HepG2 (cell line): ENCODE data around the gene FLT3LG. TPM values are rescaled to one million over a fixed set of nuclear protein-coding genes. Genes with fewer than 3 reads are reported as not detected.
A peak's percentile ranks its signal among the peaks of the same experiment; 100 is the strongest.

ENCODE experiments used
- CC2D1A ChIP-seq: sonication (generic); formaldehyde crosslinking; IDR thresholded peaks from 2 replicates; pipeline ENCODE4 v1.8.1; 2023; ENCODE audit warnings: mild to moderate bottlenecking, missing genetic modification reagents
- CHD2 ChIP-seq: IDR thresholded peaks from 2 replicates; pipeline ENCODE4 v1.6.1; 2011; ENCODE audit warnings: low read depth, low read length, improper control_type of control experiment
- CREB1 ChIP-seq, 2 experiments: fragments of 450-650 bp in 1 of 2; IDR thresholded peaks; 2 replicates each; pipeline ENCODE4 v1.6.1; 2016 to 2017; ENCODE audit warnings: control low read depth in 1 of 2, mild to moderate bottlenecking in 1 of 2, missing compliant biosample characterization in 1 of 2, missing genetic modification characterization in 1 of 2
- DNMT3B ChIP-seq: conservative IDR thresholded peaks from 2 replicates; pipeline ENCODE4 v1.6.1; 2016; ENCODE audit warnings: missing biosample characterization, control low read depth
- EEA1 ChIP-seq: sonication (generic); formaldehyde crosslinking; IDR thresholded peaks from 2 replicates; pipeline ENCODE4 v1.5.1; 2020; ENCODE audit warnings: mild to moderate bottlenecking, missing genetic modification reagents, borderline replicate concordance
- MAZ ChIP-seq, 2 experiments: sonication (generic) in 1 of 2; formaldehyde crosslinking in 1 of 2; IDR thresholded peaks; 2 replicates each; pipeline versions ENCODE4 v1.5.0 to v1.6.1; 2012 to 2020; ENCODE audit warnings: low read depth in 2 of 2, mild to moderate bottlenecking in 2 of 2, borderline replicate concordance in 1 of 2, improper control_type of control experiment in 1 of 2, low read length in 1 of 2, missing genetic modification reagents in 1 of 2, moderate library complexity in 1 of 2
- MEIS1 ChIP-seq: sonication (generic); formaldehyde crosslinking; IDR thresholded peaks from 2 replicates; pipeline ENCODE4 v1.9.0; 2021; ENCODE audit warnings: mild to moderate bottlenecking, missing genetic modification reagents, moderate library complexity, borderline replicate concordance
- REPIN1 ChIP-seq: sonication (generic); formaldehyde crosslinking; IDR thresholded peaks from 2 replicates; pipeline ENCODE4 v1.8.0; 2022; ENCODE audit warnings: missing genetic modification reagents, low read depth, mild to moderate bottlenecking, borderline replicate concordance
- RORA ChIP-seq: sonication (generic); formaldehyde crosslinking; IDR thresholded peaks from 2 replicates; pipeline ENCODE4 v1.5.0; 2020; ENCODE audit warnings: mild to moderate bottlenecking, missing genetic modification reagents, moderate library complexity
- ZNF138 ChIP-seq: sonication (generic); formaldehyde crosslinking; IDR thresholded peaks from 2 replicates; pipeline ENCODE4 v1.5.0; 2020; ENCODE audit warnings: mild to moderate bottlenecking, low read depth, missing genetic modification reagents
- ZNF329 ChIP-seq: sonication (generic); formaldehyde crosslinking; IDR thresholded peaks from 2 replicates; pipeline ENCODE4 v1.9.0; 2021; ENCODE audit warnings: low read depth, mild to moderate bottlenecking, missing genetic modification reagents
- ZNF460 ChIP-seq: sonication (generic); formaldehyde crosslinking; IDR thresholded peaks from 2 replicates; pipeline ENCODE4 v1.5.1; 2020; ENCODE audit warnings: missing genetic modification reagents, mild to moderate bottlenecking, borderline replicate concordance
- ZNF670 ChIP-seq: sonication (generic); formaldehyde crosslinking; IDR thresholded peaks from 2 replicates; pipeline ENCODE4 v1.8.0; 2022; ENCODE audit warnings: mild to moderate bottlenecking, missing genetic modification reagents, borderline replicate concordance
- polyA plus RNA-seq, 8 experiments: library from polyadenylated mRNA; depleted of rRNA in 3 of 8; stranded (reverse) in 7 of 8; unstranded in 1 of 8; fragments of >200 nt; fragmentation: Illumina TruSeq in 4 of 8; extraction: Trizol in 4 of 8; gene quantifications; 2 replicates each; pipeline versions ENCODE4 v1.2.1 to v1.2.3, GENCODE V29; 2011 to 2016; ENCODE audit warnings: low read depth in 4 of 8, missing spikeins in 1 of 8, mixed read lengths in 1 of 8; ENCODE audit not compliant: insufficient read depth in 1 of 8
- total RNA-seq, 5 experiments: library from RNA; depleted of rRNA; stranded (reverse); fragments of >200 nt; fragmentation: Illumina TruSeq; extraction: Trizol; gene quantifications; 2 replicates each; pipeline ENCODE4 v1.2.3, GENCODE V29; 2016; ENCODE audit warnings: low read depth in 1 of 5
- TF ChIP-seq, protein P1 (sequence below): sonication (generic); formaldehyde crosslinking; IDR thresholded peaks from 2 replicates; pipeline ENCODE4 v1.4.0; 2020; ENCODE audit warnings: missing genetic modification reagents
- TF ChIP-seq, protein P2 (sequence below): sonication (generic); formaldehyde crosslinking; IDR thresholded peaks from 2 replicates; pipeline ENCODE4 v1.8.0; 2022; ENCODE audit warnings: mild to moderate bottlenecking, missing genetic modification reagents, moderate library complexity
- TF ChIP-seq, protein P3 (sequence below): sonication (generic); formaldehyde crosslinking; IDR thresholded peaks from 2 replicates; pipeline ENCODE4 v1.4.0; 2020; ENCODE audit warnings: mild to moderate bottlenecking, low read depth, missing genetic modification reagents
- TF ChIP-seq, protein P4 (sequence below): sonication (generic); formaldehyde crosslinking; IDR thresholded peaks from 2 replicates; pipeline ENCODE4 v1.4.0; 2020; ENCODE audit warnings: mild to moderate bottlenecking, missing genetic modification reagents, borderline replicate concordance
- TF ChIP-seq, protein P5 (sequence below): sonication (generic); formaldehyde crosslinking; IDR thresholded peaks from 2 replicates; pipeline ENCODE4 v1.8.1; 2023; ENCODE audit warnings: mild to moderate bottlenecking, inconsistent platforms, moderate library complexity, missing genetic modification reagents, borderline replicate concordance

The FLT3LG gene
- total and polyA plus RNA-seq, 2 of the 13 experiments (the other 11 are each of a cell fraction or from before 2014, with no cell fraction given), result 1.5 to 2.6 TPM

DNA sequence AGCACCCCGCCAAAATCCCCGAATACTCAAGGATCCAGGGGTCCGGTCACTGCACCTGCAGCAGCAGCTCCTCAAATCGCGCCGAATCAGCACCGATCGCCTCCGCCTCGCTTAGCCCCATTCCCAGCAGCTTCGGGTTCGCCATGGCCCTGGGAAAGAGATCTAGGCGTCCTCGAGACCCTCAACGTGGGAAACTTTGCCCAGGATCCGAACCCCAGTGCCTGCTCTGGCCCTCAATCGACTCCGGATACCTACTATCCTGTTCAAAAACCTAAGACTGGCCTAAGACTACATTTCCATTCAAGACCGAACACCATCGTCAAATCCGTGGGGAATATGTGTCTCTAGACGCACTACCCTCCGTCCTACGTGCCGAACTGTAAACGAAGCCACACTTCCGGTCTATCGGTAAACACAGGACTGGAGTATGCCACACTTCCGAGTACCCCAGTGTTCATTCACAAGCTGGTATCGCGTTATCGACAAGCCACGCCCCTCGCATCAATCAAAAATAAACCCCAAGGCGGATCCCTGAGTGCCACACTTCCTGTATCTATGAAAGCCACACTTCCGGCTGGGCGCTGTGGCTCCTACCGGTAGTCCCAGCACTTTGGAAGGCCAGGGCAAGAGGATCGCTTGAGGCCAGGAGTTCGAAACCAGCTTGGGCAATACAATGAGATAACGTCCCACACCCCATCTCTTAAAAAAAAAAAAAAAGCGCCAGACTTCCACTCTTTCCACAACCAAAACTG lies 22.4 kb upstream of the FLT3LG start, which contains the start of gene PIH1D1 (continued):
- TF ChIP-seq, protein P1, sequence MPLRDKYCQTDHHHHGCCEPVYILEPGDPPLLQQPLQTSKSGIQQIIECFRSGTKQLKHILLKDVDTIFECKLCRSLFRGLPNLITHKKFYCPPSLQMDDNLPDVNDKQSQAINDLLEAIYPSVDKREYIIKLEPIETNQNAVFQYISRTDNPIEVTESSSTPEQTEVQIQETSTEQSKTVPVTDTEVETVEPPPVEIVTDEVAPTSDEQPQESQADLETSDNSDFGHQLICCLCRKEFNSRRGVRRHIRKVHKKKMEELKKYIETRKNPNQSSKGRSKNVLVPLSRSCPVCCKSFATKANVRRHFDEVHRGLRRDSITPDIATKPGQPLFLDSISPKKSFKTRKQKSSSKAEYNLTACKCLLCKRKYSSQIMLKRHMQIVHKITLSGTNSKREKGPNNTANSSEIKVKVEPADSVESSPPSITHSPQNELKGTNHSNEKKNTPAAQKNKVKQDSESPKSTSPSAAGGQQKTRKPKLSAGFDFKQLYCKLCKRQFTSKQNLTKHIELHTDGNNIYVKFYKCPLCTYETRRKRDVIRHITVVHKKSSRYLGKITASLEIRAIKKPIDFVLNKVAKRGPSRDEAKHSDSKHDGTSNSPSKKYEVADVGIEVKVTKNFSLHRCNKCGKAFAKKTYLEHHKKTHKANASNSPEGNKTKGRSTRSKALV, result peak; percentile 8; the same call in 1 of the 2 replicates
- TF ChIP-seq ZNF670 (CRISPR knock-in tag) (peak; percentile 86; the same call in 1 of the 2 replicates), CHD2 (peak; percentile 94), DNMT3B (0 out of 2 replicates have a peak, but pooled peaks have one; percentile 25), MEIS1 (peak; percentile 65), ZNF138 (0 out of 2 replicates have a peak, but pooled peaks have one; percentile 49), MAZ (IDR thresholded peaks at IDR 0.05; ENCODE audit: borderline replicate concordance, low read depth, low read length) (peak; percentile 24; the same call in 1 of the 2 replicates), MAZ (CRISPR knock-in tag; IDR thresholded peaks at IDR 0.05; ENCODE audit: low read depth) (no peak), EEA1 (CRISPR knock-in tag) (no peak), ZNF460 (CRISPR knock-in tag) (no peak), RORA (CRISPR knock-in tag) (no peak), REPIN1 (CRISPR knock-in tag) (peak; percentile 51; the same call in 1 of the 2 replicates), CREB1 (IDR thresholded peaks at IDR 0.05) (peak; percentile 57), CREB1 (CRISPR knock-in tag; IDR thresholded peaks at IDR 0.05) (peak; percentile 80), ZNF329 (CRISPR knock-in tag) (0 out of 2 replicates have a peak, but pooled peaks have one; percentile 65), CC2D1A (CRISPR knock-in tag) (0 out of 2 replicates have a peak, but pooled peaks have one; percentile 32)
- TF ChIP-seq, protein P2, sequence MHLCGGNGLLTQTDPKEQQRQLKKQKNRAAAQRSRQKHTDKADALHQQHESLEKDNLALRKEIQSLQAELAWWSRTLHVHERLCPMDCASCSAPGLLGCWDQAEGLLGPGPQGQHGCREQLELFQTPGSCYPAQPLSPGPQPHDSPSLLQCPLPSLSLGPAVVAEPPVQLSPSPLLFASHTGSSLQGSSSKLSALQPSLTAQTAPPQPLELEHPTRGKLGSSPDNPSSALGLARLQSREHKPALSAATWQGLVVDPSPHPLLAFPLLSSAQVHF (CRISPR knock-in tag), result no peak
- TF ChIP-seq, protein P3, sequence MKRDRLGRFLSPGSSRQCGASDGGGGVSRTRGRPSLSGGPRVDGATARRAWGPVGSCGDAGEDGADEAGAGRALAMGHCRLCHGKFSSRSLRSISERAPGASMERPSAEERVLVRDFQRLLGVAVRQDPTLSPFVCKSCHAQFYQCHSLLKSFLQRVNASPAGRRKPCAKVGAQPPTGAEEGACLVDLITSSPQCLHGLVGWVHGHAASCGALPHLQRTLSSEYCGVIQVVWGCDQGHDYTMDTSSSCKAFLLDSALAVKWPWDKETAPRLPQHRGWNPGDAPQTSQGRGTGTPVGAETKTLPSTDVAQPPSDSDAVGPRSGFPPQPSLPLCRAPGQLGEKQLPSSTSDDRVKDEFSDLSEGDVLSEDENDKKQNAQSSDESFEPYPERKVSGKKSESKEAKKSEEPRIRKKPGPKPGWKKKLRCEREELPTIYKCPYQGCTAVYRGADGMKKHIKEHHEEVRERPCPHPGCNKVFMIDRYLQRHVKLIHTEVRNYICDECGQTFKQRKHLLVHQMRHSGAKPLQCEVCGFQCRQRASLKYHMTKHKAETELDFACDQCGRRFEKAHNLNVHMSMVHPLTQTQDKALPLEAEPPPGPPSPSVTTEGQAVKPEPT, result no peak
- TF ChIP-seq, protein P4, sequence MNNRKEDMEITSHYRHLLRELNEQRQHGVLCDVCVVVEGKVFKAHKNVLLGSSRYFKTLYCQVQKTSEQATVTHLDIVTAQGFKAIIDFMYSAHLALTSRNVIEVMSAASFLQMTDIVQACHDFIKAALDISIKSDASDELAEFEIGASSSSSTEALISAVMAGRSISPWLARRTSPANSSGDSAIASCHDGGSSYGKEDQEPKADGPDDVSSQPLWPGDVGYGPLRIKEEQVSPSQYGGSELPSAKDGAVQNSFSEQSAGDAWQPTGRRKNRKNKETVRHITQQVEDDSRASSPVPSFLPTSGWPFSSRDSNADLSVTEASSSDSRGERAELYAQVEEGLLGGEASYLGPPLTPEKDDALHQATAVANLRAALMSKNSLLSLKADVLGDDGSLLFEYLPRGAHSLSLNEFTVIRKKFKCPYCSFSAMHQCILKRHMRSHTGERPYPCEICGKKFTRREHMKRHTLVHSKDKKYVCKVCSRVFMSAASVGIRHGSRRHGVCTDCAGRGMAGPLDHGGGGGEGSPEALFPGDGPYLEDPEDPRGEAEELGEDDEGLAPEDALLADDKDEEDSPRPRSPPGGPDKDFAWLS (CRISPR knock-in tag), result no peak
- TF ChIP-seq, protein P5, sequence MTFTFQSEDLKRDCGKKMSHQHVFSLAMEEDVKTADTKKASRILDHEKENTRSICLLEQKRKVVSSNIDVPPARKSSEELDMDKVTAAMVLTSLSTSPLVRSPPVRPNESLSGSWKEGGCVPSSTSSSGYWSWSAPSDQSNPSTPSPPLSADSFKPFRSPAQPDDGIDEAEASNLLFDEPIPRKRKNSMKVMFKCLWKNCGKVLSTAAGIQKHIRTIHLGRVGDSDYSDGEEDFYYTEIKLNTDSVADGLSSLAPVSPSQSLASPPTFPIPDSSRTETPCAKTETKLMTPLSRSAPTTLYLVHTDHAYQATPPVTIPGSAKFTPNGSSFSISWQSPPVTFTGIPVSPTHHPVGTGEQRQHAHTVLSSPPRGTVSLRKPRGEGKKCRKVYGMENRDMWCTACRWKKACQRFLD, result no peak; the same call in 1 of the 2 replicates
